Erythroblast (primary cell): ENCODE measurements around the gene GPA33.

Source experiments
- DNase-seq, 2 experiments: peaks; one replicate each; lab custom pipeline; 2025; lab: John Stamatoyannopoulos, UW
- GATA1 ChIP-seq: IDR thresholded peaks from 2 replicates; pipeline ENCODE4 v1.6.1; 2011; ENCODE audit warnings: low read depth, mild to moderate bottlenecking, control low read depth, low read length, moderate library complexity
- POLR2A ChIP-seq: IDR thresholded peaks from 2 replicates; pipeline ENCODE4 v1.6.1; 2011; ENCODE audit warnings: mild to moderate bottlenecking, low read length

The GPA33 gene

GRCh38 chr1:167090314-167090942 lies at the start of gene GPA33:
Gene GPA33 (minus strand): TSS chr1:167090377. CDS start chr1:167090287, 90 bp downstream.
- no peak for DNase-seq
- TF ChIP-seq POLR2A = no peak
- TF ChIP-seq GATA1 = no peak

GRCh38 chr1:167138703-167139102 lies 48.5 kb upstream of the GPA33 start:
- TF ChIP-seq GATA1 (no peak), POLR2A (no peak)
- DNase-seq = no peak

GRCh38 chr1:167137793-167138510 lies 47.8 kb upstream of the GPA33 start:
- no peak for DNase-seq
- TF ChIP-seq GATA1 (no peak), POLR2A (no peak)

- DNase-seq = no peak
- TF ChIP-seq POLR2A (no peak), GATA1 (no peak)
Measured at GRCh38 chr1:167137332-167137781, 47.2 kb upstream of the GPA33 start.

- no peak for TF ChIP-seq GATA1
- no peak for TF ChIP-seq POLR2A
- no peak for DNase-seq
Measured at GRCh38 chr1:167136806-167137205, 46.6 kb upstream of the GPA33 start.

GRCh38 chr1:167136191-167136614 lies 46.0 kb upstream of the GPA33 start:
- no peak for TF ChIP-seq GATA1
- DNase-seq = no peak

GRCh38 chr1:167135281-167135840 lies 45.2 kb upstream of the GPA33 start:
- TF ChIP-seq GATA1 (no peak), POLR2A (no peak)
- DNase-seq = no peak

GRCh38 chr1:167132301-167133010 lies 42.3 kb upstream of the GPA33 start:
- no peak for DNase-seq
- TF ChIP-seq POLR2A (no peak), GATA1 (no peak)

GRCh38 chr1:167130829-167131510 lies 40.8 kb upstream of the GPA33 start:
- TF ChIP-seq GATA1 (no peak), POLR2A (no peak)
- peak; percentile 5 to 20 for DNase-seq

GRCh38 chr1:167128261-167129227 lies 38.4 kb upstream of the GPA33 start:
- DNase-seq = no peak
- no peak for TF ChIP-seq POLR2A
- TF ChIP-seq GATA1 = no peak

GRCh38 chr1:167127661-167128060 lies 37.5 kb upstream of the GPA33 start:
- TF ChIP-seq POLR2A (no peak), GATA1 (no peak)
- DNase-seq = no peak

- DNase-seq = no peak
- TF ChIP-seq GATA1 = no peak
- no peak for TF ChIP-seq POLR2A
Measured at GRCh38 chr1:167127236-167127635, 37.1 kb upstream of the GPA33 start.
